CD1c-positive myeloid dendritic cell (primary cell): Measurements from ENCODE around the gene SLC16A8.

Experiments used
- DNase-seq: peaks from one replicate; pipeline ENCODE4 v3.0.0-alpha.2; 2016; ENCODE audit errors: extremely low spot score

SLC16A8 gene

GRCh38 chr22:38030311-38031133, 53.5 kb downstream of the SLC16A8 start:
- no peak for DNase-seq

- no peak for DNase-seq
Measured at GRCh38 chr22:38029901-38030300, 54.1 kb downstream of the SLC16A8 start.

- DNase-seq, result no peak
Measured at GRCh38 chr22:38029370-38029769, 54.6 kb downstream of the SLC16A8 start.

GRCh38 chr22:38028344-38029130, 55.4 kb downstream of the SLC16A8 start:
- no peak for DNase-seq
